ENCODE data around the gene UCN.

DNA sequence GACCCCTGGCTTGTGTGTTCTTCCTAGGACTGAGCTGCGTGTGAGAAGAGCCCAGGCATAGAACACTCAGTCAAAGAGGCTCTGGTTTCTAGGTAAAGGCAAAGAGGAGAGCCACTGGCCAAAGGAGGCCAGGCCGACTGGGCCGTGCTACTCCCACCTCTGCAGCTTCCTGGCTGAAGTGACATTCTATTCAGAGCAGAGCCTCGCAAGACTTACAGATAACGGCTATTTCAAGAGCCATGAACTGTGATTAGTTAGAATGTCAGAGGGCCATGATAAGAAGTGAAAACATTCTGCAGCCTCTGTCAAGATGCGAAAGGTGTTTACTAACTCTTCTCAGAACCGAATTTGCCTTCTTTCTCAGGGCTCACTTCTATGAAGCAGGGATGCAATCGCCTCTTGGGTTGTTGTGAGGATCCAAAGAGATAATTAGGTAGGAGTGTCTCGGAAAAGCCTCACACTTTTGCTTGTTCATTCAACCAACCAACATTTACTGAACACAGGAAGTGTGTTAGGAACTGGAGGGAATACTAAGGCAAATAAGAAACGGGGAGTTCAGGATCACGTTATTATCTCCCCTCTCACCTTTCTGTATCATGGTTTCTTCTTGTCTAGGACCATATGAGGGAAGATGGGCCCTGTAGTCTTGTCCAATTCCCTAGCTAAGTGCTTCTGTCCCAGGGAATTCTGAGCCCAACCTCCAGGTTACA lies 36.5 kb downstream of the UCN start:
- TF ChIP-seq, protein P1, sequence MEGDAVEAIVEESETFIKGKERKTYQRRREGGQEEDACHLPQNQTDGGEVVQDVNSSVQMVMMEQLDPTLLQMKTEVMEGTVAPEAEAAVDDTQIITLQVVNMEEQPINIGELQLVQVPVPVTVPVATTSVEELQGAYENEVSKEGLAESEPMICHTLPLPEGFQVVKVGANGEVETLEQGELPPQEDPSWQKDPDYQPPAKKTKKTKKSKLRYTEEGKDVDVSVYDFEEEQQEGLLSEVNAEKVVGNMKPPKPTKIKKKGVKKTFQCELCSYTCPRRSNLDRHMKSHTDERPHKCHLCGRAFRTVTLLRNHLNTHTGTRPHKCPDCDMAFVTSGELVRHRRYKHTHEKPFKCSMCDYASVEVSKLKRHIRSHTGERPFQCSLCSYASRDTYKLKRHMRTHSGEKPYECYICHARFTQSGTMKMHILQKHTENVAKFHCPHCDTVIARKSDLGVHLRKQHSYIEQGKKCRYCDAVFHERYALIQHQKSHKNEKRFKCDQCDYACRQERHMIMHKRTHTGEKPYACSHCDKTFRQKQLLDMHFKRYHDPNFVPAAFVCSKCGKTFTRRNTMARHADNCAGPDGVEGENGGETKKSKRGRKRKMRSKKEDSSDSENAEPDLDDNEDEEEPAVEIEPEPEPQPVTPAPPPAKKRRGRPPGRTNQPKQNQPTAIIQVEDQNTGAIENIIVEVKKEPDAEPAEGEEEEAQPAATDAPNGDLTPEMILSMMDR (IDR thresholded peaks at IDR 0.05; ENCODE audit: low read length) = no peak
- TF ChIP-seq EZH2 (IDR thresholded peaks at IDR 0.05; ENCODE audit: borderline replicate concordance, low read length) = no peak
